GM18861 (cell line): ENCODE results near the gene PHOX2A.
"Not testable (repeated sequence)": the region's sequence is repeated elsewhere in the genome, so short reads cannot be mapped to it uniquely, and the experiment has no call there.

Source experiments
- ATAC-seq: cut with Tn5 transposase; IDR thresholded peaks from one replicate; pipeline ENCODE4 v1.9.1; 2021; ENCODE audit not compliant: unreplicated experiment

The PHOX2A gene

GRCh38 chr11:72223615-72224563, 20.1 kb downstream of the PHOX2A start:
- ATAC-seq: peak; percentile 23

GRCh38 chr11:72222907-72223614, 20.9 kb downstream of the PHOX2A start:
- peak; percentile 54 for ATAC-seq

- no peak for ATAC-seq
Observed at GRCh38 chr11:72222106-72222891, 21.7 kb downstream of the PHOX2A start.

DNA sequence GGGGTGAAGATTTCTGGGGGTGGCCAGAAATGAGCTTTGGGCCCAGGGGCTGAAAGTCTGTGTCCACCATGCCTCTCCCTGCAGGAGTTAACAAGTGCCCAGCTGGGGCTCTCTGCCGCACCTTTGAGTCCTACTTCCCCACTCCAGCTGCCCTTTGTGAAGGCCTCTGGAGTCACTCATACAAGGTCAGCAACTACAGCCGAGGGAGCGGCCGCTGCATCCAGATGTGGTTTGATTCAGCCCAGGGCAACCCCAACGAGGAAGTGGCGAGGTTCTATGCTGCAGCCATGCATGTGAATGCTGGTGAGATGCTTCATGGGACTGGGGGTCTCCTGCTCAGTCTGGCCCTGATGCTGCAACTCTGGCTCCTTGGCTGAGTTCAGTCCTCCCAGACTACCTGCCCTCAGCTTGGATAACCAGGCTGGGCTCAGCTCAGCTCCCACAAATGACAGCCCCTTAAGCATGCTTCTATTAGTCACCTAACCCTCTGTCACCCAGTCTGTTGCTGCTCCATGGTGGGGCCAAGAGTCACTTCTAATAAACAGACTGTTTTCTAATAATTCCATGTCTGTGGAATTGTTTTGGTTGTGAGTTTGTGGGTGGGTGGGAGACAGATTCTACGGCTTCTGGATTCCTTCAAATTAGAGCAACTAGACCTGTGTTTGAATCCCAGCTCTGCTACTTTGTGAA, 22.4 kb downstream of the PHOX2A start:
- no peak for ATAC-seq

- ATAC-seq: no peak
Observed at GRCh38 chr11:72220696-72221363, 23.1 kb downstream of the PHOX2A start.

GRCh38 chr11:72218251-72218745, 25.7 kb downstream of the PHOX2A start:
- no peak for ATAC-seq

DNA sequence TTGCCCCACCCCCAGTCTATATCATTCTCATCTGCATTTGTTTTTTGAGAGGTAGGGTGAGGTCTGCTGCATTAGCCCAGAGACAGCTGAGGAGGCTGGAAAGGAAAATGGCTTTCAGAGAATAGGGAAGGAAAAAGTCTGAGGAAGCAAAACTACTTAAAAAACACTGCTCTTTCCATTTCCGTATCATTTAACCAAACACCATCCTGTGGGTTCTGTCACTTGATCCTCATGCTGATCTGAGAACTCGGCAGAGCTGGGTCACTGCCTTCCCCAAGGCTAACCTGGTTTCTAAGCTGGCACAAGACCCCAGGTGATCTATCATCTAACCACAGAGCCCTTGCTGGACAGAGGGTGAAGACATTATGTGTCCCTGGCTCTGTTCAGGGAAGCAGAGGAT, 26.1 kb downstream of the PHOX2A start:
- no peak for ATAC-seq

DNA sequence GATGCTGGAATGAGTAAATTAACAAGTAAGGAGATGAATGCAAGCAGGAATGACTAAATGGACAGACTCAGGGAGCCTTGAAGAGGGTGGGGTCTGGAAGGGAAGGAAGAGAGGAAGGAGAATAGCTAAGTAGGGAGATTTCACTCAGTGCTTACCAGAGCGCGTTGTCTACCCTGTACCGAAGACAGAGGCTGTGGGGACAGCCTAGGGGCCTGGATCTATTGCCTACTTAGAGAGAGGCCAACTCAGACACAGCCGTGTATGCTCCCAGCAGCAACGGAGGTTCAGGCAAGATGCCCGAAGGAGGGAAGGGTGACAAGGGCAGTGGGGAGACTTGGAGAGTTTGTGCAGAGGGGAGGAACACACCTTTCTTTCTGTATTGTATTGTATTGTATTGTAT, 27.3 kb downstream of the PHOX2A start, which contains the start of gene FOLR2:
FOLR2 (plus strand) TSS at position 157 of the 400 bp plus-strand sequence. CDS start 1,791 bp downstream, outside the sequence.
- ATAC-seq: no peak

DNA sequence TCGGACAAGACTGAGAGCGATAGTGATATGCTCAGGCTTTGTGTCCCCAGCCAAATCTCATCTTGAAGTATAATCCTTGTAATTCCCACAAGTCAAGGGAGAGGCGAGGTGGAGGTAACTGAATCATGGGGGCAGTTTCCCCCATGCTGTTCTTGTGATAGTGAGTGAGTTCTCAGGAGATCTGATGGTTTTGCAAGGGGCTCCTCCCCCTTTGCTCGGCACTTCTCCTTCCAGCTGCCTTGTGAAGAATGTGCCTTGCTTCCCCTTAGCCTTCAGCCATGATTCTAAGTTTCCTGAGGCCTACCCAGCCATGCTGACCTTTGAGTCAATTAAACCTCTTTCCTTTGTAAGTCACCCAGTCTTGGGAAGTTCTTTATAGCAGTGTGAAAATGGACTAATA, 34.9 kb downstream of the PHOX2A start:
- no peak for ATAC-seq

GRCh38 chr11:72208281-72208680, 35.7 kb downstream of the PHOX2A start:
- ATAC-seq: no peak

DNA sequence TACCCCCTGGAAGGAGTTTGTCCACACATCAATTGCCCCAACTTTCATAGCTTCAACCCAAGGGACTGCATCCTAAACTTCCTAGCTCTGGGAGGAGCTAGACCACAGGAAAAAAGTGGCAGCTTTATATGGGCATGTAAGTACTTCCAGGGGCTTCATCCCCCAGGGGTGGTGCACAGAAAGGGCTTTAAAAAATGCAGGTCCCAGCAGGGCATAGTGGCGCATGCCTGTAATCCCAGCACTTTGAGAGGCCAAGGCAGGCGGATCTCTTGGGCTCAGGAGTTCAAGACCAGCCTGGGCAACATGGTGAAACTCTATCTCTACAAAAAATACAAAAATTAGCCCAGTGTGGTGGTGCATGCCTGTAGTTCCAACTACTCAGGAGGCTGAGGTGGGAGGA, 37.2 kb downstream of the PHOX2A start:
- ATAC-seq: not testable (repeated sequence)

- ATAC-seq: no peak
Observed at GRCh38 chr11:72204886-72205285, 39.1 kb downstream of the PHOX2A start.

DNA sequence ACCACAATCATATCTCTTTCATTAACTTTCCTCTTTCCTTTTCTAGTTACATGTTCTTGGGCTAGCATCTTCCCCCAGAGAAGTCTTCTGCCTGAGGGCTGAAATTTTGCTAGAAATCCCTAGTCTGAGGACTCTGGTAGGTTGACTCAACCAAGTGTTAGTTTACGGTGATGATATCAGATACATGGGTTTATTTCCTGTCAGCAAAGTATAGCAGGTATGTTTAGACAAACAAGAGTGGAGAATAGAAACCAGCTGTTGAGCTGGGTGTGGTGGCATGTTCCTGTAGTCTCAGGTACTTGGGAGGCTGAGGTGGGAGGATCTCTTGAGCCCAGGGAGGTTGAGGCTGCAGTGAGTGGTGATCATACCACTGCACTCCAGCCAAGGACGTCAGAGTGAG, 40.8 kb downstream of the PHOX2A start:
- no peak for ATAC-seq

DNA sequence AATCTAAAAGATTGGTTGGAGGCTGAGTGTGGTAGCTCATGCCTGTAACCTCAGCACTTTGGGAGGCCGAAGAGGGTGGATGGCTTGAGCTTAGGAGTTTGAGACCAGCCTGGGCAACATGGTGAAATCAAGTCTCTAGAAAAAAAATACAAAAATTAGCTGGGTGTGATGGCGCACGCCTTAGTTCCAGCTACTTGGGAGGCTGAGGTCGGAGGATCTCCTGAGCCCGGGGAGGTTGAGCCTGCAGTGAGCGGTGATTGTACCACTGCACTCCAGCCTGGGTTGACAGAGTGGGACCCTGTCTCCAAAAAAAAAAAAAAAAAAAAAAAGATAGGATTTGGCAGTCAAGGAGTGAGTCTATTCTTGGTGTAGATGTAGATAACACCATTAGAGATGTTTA, 41.4 kb downstream of the PHOX2A start:
- ATAC-seq: no peak

GRCh38 chr11:72201445-72201844, 42.5 kb downstream of the PHOX2A start:
- ATAC-seq: not testable (repeated sequence)

DNA sequence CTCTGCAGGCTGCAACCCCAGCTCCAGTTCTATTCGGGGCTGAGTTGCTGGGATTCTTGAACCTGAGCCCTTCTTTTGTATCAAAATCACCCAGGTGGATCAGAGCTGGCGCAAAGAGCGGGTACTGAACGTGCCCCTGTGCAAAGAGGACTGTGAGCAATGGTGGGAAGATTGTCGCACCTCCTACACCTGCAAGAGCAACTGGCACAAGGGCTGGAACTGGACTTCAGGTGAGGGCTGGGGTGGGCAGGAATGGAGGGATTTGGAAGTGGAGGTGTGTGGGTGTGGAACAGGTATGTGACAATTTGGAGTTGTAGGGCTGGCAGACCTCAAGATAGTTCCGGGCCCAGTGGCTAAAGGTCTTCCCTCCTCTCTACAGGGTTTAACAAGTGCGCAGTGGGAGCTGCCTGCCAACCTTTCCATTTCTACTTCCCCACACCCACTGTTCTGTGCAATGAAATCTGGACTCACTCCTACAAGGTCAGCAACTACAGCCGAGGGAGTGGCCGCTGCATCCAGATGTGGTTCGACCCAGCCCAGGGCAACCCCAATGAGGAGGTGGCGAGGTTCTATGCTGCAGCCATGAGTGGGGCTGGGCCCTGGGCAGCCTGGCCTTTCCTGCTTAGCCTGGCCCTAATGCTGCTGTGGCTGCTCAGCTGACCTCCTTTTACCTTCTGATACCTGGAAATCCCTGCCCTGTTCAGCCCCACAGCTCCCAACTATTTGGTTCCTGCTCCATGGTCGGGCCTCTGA, 48.3 kb downstream of the PHOX2A start:
- no peak for ATAC-seq

DNA sequence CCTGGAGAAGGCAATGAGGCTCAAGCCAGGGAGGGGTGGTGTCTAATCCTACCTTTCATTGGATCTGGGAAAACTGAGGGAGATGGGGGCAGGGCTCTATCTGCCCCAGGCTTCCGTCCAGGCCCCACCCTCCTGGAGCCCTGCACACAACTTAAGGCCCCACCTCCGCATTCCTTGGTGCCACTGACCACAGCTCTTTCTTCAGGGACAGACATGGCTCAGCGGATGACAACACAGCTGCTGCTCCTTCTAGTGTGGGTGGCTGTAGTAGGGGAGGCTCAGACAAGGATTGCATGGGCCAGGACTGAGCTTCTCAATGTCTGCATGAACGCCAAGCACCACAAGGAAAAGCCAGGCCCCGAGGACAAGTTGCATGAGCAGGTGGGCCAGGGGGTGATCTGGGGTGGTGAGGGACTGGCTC, 52.0 kb downstream of the PHOX2A start, which contains the start of gene FOLR1:
FOLR1 (plus strand) TSS at position 180 of the 421 bp plus-strand sequence; CDS start at position 214, 34 bp downstream.
- no peak for ATAC-seq

- ATAC-seq: no peak
Observed at GRCh38 chr11:72190631-72191071, 53.3 kb downstream of the PHOX2A start.
